Measurements from ENCODE around the gene G6PC2. TPM values are rescaled to one million over a fixed set of nuclear protein-coding genes. Genes with fewer than 3 reads are reported as not detected.
"Not testable (repeated sequence)": the region's sequence is repeated elsewhere in the genome, so short reads cannot be mapped to it uniquely, and the experiment has no call there.

The G6PC2 gene
- total RNA-seq, 1 donor from 2014 or later = not detected

- peaks cover 30% of the 10 kb centered on the region for H3K36me3 Mint-ChIP-seq
- TF ChIP-seq EZH2 (IDR thresholded peaks at IDR 0.05) (no peak), CTCF (IDR thresholded peaks at IDR 0.05) (no peak), EZH2phosphoT487 (IDR thresholded peaks at IDR 0.05) (no peak)
- Histone ChIP-seq H4K20me1 (ENCODE audit: low read depth) (no peaks in the 10 kb centered on the region), H3F3A (ENCODE audit: low read depth) (no peaks in the 10 kb centered on the region), H3K36me3 (no peaks in the 10 kb centered on the region), H3K4me2 (no peak overlapping the region), H3K27me3 (no peaks in the 10 kb centered on the region), H3K79me2 (ENCODE audit: low read depth) (no peaks in the 10 kb centered on the region), H3K9me3 (ENCODE audit: low read depth) (no peaks in the 10 kb centered on the region), H3K4me3 (no peak overlapping the region), H3K9ac (no peak overlapping the region), H3K4me1 (no peaks in the 10 kb centered on the region), H3K27ac (no peak overlapping the region), H2AFZ (replicated peaks) (no peak overlapping the region)
- no peak for DNase-seq (ENCODE audit: low spot score)
- H3K27me3 Mint-ChIP-seq (ENCODE audit: insufficient read depth, low read depth) = no peaks in the 10 kb centered on the region
- no peaks in the 10 kb centered on the region for H3K4me1 Mint-ChIP-seq
- no peaks in the 10 kb centered on the region for H3K9me3 Mint-ChIP-seq
- no peak overlapping the region for H3K4me3 Mint-ChIP-seq
- H3K27ac Mint-ChIP-seq = no peak overlapping the region
These were observed 42.9 kb upstream of the G6PC2 start for GRCh38 chr2:168858146-168858545.

DNA sequence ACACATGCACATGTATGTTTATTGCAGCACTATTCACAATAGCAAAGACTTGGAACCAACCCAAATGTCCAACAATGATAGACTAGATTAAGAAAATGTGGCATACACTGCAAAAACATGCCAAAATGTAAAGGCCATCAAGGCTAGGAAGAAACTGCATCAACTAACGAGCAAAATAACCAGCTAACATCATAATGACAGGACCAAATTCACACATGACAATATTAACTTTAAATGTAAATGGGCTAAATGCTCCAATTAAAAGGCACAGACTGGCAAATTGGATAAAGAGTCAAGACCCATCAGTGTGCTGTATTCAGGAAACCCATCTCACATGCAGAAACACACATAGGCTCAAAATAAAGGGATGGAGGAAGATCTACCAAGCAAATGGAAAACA lies 33.9 kb upstream of the G6PC2 start:
- not testable (repeated sequence) for H3K4me1 ChIP-seq; H3K4me2 ChIP-seq; H2AFZ ChIP-seq (replicated peaks); H3K27ac Mint-ChIP-seq; H3K9ac ChIP-seq; DNase-seq (ENCODE audit: low spot score); H3K27me3 Mint-ChIP-seq (ENCODE audit: insufficient read depth, low read depth); H3K4me3 ChIP-seq; H3K27me3 ChIP-seq; H3K9me3 ChIP-seq (ENCODE audit: low read depth); H3K27ac ChIP-seq; H3K36me3 ChIP-seq; H4K20me1 ChIP-seq (ENCODE audit: low read depth); H3K79me2 ChIP-seq (ENCODE audit: low read depth); H3F3A ChIP-seq (ENCODE audit: low read depth); H3K4me1 Mint-ChIP-seq; H3K4me3 Mint-ChIP-seq
- Mint-ChIP-seq H3K9me3 (peaks cover 15% of the 10 kb centered on the region), H3K36me3 (peaks cover 41% of the 10 kb centered on the region)

- H3K36me3 Mint-ChIP-seq = peaks cover 40% of the 10 kb centered on the region
- H3K9me3 Mint-ChIP-seq = peaks cover 13% of the 10 kb centered on the region
These were observed 30.7 kb upstream of the G6PC2 start for GRCh38 chr2:168870369-168870768.

DNA sequence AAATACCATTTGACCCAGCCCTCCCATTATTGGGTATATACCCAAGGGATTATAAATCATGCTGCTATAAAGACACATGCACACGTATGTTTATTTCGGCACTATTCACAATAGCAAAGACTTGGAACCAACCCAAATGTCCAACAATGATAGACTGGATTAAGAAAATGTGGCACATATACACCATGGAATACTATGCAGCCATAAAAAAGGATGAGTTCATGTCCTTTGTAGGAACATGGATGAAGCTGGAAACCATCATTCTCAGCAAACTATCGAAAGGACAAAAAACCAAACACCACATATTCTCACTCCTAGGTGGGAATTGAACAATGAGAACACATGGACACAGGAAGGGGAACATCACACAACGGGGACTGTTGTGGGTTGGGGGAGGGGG lies 30.3 kb upstream of the G6PC2 start:
- H3K4me3 ChIP-seq; H3K9ac ChIP-seq; H3K4me1 Mint-ChIP-seq; H3K27ac ChIP-seq; H3K9me3 ChIP-seq (ENCODE audit: low read depth); H3K4me3 Mint-ChIP-seq; H3K4me2 ChIP-seq; H3K27me3 Mint-ChIP-seq (ENCODE audit: insufficient read depth, low read depth); H2AFZ ChIP-seq (replicated peaks); H3K27me3 ChIP-seq; H3K27ac Mint-ChIP-seq; H3F3A ChIP-seq (ENCODE audit: low read depth); H3K4me1 ChIP-seq; H3K79me2 ChIP-seq (ENCODE audit: low read depth); DNase-seq (ENCODE audit: low spot score); H4K20me1 ChIP-seq (ENCODE audit: low read depth): not testable (repeated sequence)
- H3K9me3 Mint-ChIP-seq = peaks cover 13% of the 10 kb centered on the region
- peaks cover 14% of the 10 kb centered on the region for H3K36me3 ChIP-seq
- peaks cover 38% of the 10 kb centered on the region for H3K36me3 Mint-ChIP-seq

More at GRCh38 chr2:168870369-168870768, 30.7 kb upstream of the G6PC2 start:
- not testable (repeated sequence) for H3K4me1 ChIP-seq; H3K9me3 ChIP-seq (ENCODE audit: low read depth); H3K4me3 ChIP-seq; H3F3A ChIP-seq (ENCODE audit: low read depth); H3K79me2 ChIP-seq (ENCODE audit: low read depth); H3K27ac Mint-ChIP-seq; H3K27me3 Mint-ChIP-seq (ENCODE audit: insufficient read depth, low read depth); H3K27ac ChIP-seq; H3K4me2 ChIP-seq; H3K27me3 ChIP-seq; H2AFZ ChIP-seq (replicated peaks); H3K4me1 Mint-ChIP-seq; DNase-seq (ENCODE audit: low spot score); H3K4me3 Mint-ChIP-seq; H3K9ac ChIP-seq; H4K20me1 ChIP-seq (ENCODE audit: low read depth)
- peaks cover 14% of the 10 kb centered on the region for H3K36me3 ChIP-seq

DNA sequence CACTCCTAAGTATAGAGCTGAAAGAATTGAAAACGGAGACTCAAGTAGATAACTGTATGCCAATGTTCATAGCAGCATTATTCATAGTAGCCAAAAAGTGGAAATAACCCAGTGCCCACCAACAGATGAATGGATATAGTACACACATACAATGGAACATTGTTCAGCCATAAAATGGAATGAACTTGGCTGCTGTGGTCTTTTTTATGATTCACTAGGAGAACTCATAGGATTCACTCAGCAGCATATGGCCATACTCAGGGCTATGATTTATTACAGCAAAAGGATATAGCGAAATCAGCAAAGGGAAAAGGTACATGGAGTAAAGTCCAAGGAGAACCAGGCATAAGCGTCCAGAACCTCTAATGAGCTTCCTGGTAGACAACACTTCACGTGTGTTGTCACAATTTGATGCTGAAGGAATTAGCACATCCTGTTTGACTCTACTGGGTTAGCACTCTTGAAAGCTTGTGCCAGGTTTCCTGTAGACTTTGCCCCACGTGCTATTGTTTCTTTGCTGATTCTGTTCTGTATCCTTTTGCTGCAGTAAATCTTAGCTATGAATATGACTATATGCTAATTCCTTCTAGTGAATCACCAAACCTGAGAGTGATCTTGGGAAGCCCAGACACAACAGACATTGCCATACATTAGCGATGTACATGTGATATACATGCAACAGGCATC lies 26.6 kb upstream of the G6PC2 start:
- no peak overlapping the region for H2AFZ ChIP-seq (replicated peaks)
- H3K79me2 ChIP-seq (ENCODE audit: low read depth) = peaks cover 16% of the 10 kb centered on the region
- DNase-seq (ENCODE audit: low spot score) = no peak
- H3K36me3 Mint-ChIP-seq = peaks cover 23% of the 10 kb centered on the region
- no peak overlapping the region for H3K4me3 ChIP-seq
- H3F3A ChIP-seq (ENCODE audit: low read depth) = peaks cover 3% of the 10 kb centered on the region
- no peaks in the 10 kb centered on the region for H3K4me1 Mint-ChIP-seq
- H3K4me3 Mint-ChIP-seq = no peak overlapping the region
- no peaks in the 10 kb centered on the region for H3K27me3 Mint-ChIP-seq (ENCODE audit: insufficient read depth, low read depth)
- no peaks in the 10 kb centered on the region for H3K9me3 ChIP-seq (ENCODE audit: low read depth)
- H3K36me3 ChIP-seq = peaks cover 19% of the 10 kb centered on the region
- no peak overlapping the region for H3K27ac ChIP-seq
- peaks cover 3% of the 10 kb centered on the region for H3K9me3 Mint-ChIP-seq
- no peaks in the 10 kb centered on the region for H3K27me3 ChIP-seq
- TF ChIP-seq EZH2phosphoT487 (IDR thresholded peaks at IDR 0.05) = no peak
- TF ChIP-seq CTCF (IDR thresholded peaks at IDR 0.05) = no peak
- no peak for TF ChIP-seq EZH2 (IDR thresholded peaks at IDR 0.05)
- H4K20me1 ChIP-seq (ENCODE audit: low read depth) = no peaks in the 10 kb centered on the region
- no peak overlapping the region for H3K4me2 ChIP-seq
- H3K27ac Mint-ChIP-seq = no peak overlapping the region
- no peaks in the 10 kb centered on the region for H3K4me1 ChIP-seq
- no peak overlapping the region for H3K9ac ChIP-seq

DNA sequence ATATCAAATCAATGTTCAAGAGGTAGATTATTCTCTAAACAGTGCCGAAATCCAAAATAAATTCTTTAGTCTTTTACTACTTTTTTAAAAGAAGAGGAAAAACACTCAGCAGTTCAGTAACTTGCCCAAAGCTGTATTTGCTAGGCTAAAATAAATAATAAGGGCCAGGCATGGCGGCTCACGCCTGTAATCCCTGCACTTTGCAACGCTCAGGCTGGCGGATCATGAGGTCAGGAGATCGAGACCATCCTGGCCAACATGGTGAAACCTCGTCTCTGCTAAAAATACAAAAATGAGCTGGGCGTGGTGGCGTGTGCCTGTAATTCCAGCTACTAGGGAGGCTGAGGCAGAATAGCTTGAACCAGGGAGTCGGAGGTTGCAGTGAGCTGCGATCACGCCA lies 18.9 kb upstream of the G6PC2 start:
- not testable (repeated sequence) for H3K9ac ChIP-seq; H3F3A ChIP-seq (ENCODE audit: low read depth); H3K4me2 ChIP-seq; H2AFZ ChIP-seq (replicated peaks); H3K4me3 Mint-ChIP-seq; H3K27me3 ChIP-seq; H3K27me3 Mint-ChIP-seq (ENCODE audit: insufficient read depth, low read depth); H3K4me1 ChIP-seq; H3K27ac ChIP-seq; DNase-seq (ENCODE audit: low spot score); H3K4me1 Mint-ChIP-seq; H4K20me1 ChIP-seq (ENCODE audit: low read depth); H3K27ac Mint-ChIP-seq; H3K4me3 ChIP-seq; H3K9me3 ChIP-seq (ENCODE audit: low read depth); H3K36me3 ChIP-seq; H3K9me3 Mint-ChIP-seq
- H3K79me2 ChIP-seq (ENCODE audit: low read depth) = peaks cover 64% of the 10 kb centered on the region
- peaks cover 27% of the 10 kb centered on the region for H3K36me3 Mint-ChIP-seq
